ENCODE data around the gene NTMT1.

Gene NTMT1

DNA sequence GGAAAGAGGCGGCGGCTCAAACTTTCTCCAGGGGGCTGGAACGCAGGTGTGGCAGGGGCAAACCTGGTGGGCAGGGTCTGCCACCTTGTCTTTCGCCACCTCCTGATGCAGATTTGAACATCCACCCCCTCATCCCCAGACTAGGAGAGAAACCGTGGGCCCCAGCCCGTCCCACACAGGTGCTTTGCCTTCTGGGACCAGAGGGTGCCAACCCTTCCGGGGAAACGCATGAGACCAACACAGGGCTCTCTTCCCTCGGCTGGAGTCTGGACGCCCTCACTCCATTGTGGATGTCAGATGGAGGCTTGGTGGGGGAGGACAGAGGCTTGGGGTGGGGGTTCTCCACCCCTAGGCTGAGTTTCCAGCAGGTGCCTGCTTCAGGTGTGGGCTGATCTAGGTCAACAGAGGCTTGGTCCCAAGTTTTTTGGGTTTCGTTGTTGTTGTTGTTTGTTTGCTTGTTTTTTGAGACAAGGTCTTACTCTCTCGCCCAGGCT is 14.6 kb upstream of the NTMT1 start:
- H3K4me3 ChIP-seq (ENCODE audit: low read depth, low read length): peak overlapping the region; percentile 55
- H3K9ac ChIP-seq (ENCODE audit: low read depth, low read length): no peak overlapping the region
- H3K4me1 ChIP-seq (ENCODE audit: control insufficient read depth, insufficient read depth, low read length): peaks cover 2% of the 10 kb centered on the region
- H3K9me3 ChIP-seq (ENCODE audit: control insufficient read depth, insufficient read depth, low read length): no peaks in the 10 kb centered on the region
- H3K27me3 ChIP-seq (ENCODE audit: control insufficient read depth, insufficient read depth, low read length): peaks cover 10% of the 10 kb centered on the region
- no peaks in the 10 kb centered on the region for H3K36me3 ChIP-seq (ENCODE audit: control insufficient read depth, insufficient read depth, low read length)

DNA sequence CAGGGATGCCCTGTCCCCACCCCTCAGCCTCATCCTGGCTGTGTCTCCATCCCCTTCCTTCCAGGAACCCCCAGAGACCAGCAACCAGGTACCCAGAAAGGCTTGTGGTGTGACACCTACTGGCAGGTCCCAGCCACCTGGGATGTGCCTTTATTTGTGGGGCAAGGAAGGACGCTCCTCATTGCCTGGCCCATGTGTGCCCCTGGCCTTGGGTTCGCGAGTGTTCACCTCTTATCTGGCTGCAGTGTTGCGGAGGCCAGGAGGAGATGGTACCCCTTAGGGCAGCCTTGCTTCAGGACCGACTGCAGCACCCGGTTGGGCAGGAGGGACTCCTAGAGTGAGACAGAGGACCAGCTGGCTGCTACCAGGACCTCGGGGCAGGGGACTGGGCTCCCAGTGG is 13.8 kb upstream of the NTMT1 start:
- Histone ChIP-seq H3K4me3 (ENCODE audit: low read depth, low read length) (no peak overlapping the region), H3K9me3 (ENCODE audit: control insufficient read depth, insufficient read depth, low read length) (no peaks in the 10 kb centered on the region), H3K9ac (ENCODE audit: low read depth, low read length) (no peak overlapping the region), H3K27me3 (ENCODE audit: control insufficient read depth, insufficient read depth, low read length) (peaks cover 10% of the 10 kb centered on the region), H3K36me3 (ENCODE audit: control insufficient read depth, insufficient read depth, low read length) (no peaks in the 10 kb centered on the region), H3K4me1 (ENCODE audit: control insufficient read depth, insufficient read depth, low read length) (peaks cover 2% of the 10 kb centered on the region)

DNA sequence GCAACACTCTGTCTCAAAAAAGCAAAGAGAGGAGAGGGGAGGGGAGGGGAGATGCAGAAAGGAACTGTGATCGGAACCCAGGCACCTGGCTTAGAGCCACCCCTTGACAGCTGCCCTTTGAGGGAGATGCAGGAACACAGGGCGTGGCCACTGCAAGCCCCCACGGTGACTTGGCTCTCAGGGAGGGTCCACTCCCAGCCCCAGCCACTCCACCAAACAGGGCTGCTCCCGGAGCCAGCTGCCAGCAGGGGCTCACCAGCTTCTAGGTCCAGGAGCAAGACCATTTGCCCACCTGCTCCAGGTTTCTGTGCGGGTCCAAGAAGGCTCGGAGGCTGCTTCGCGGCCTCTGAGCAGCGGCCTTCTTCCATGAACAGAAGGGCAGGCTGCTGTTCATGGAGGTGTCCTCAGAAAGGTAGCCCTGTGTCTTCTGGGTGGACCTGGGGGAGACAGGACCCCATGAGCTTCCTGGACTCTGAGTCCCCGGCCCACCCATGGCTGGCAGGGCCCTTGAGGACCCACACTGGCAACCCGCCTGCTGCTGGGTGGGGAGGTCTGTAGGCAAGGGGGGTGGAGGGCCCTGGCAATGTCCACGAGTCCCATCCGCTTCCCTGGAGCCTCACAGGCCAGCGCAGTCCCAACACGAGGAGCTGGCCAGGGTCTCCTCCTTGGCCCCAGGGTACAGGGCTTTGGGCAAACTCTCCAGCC is 13.0 kb upstream of the NTMT1 start:
- H3K9ac ChIP-seq (ENCODE audit: low read depth, low read length): no peak overlapping the region
- no peaks in the 10 kb centered on the region for H3K36me3 ChIP-seq (ENCODE audit: control insufficient read depth, insufficient read depth, low read length)
- peaks cover 11% of the 10 kb centered on the region for H3K27me3 ChIP-seq (ENCODE audit: control insufficient read depth, insufficient read depth, low read length)
- H3K4me3 ChIP-seq (ENCODE audit: low read depth, low read length): no peak overlapping the region
- H3K9me3 ChIP-seq (ENCODE audit: control insufficient read depth, insufficient read depth, low read length): no peaks in the 10 kb centered on the region
- H3K4me1 ChIP-seq (ENCODE audit: control insufficient read depth, insufficient read depth, low read length): peaks cover 2% of the 10 kb centered on the region

DNA sequence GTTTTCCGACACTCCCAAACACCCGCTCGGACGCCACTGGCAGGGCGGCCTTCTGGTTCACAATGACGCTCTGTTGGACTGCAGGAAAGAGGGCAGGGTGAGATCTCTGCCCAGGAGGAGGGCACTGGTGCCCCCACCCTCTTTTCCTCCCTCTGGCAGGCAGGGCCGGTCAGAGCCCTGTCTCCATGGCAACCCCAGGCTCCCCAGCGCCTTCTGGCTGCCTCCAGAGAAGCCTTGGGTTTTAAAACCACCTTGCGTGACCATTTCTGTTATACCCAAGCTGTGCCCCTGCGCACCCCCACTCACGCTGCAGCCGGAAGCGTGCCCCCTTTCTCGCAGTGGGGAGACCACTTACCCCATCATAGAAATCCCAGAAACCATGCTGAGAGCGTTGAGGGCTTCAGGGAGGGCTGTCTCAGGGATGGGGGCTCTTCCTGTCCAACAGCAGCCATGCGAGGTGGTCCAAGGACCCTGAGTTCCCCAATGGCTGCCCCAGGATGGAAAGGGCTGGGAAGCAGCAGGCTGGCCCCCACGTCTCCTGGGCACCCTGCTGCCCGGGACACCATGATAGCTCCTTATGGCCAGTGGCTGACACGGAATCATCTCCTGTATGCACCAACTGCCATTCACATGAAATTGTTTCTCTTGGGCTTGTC is 12.3 kb upstream of the NTMT1 start:
- no peaks in the 10 kb centered on the region for H3K9me3 ChIP-seq (ENCODE audit: control insufficient read depth, insufficient read depth, low read length)

DNA sequence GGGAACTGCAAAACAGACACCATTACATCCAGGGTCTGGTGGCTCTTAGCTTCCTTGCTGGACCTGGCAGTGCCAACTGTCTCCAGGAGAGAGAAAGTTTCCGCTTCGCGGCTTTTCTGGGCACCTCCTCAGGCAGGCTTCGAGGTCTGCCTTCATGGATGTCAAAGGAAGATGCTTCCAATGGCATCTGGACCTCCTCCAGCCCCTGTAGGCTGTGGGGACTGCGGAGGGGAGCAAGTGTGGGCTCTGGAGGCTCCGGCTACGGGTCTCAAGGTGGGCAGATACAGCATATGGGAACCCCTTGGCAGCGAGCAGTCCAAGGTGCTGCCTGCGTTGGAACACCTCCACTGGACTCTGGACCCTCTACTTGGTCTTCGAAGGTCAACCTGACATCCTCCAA is 11.0 kb upstream of the NTMT1 start:
- Histone ChIP-seq H3K9me3 (ENCODE audit: control insufficient read depth, insufficient read depth, low read length) (no peaks in the 10 kb centered on the region), H3K4me3 (ENCODE audit: low read depth, low read length) (no peak overlapping the region), H3K36me3 (ENCODE audit: control insufficient read depth, insufficient read depth, low read length) (no peaks in the 10 kb centered on the region), H3K4me1 (ENCODE audit: control insufficient read depth, insufficient read depth, low read length) (no peaks in the 10 kb centered on the region), H3K9ac (ENCODE audit: low read depth, low read length) (no peak overlapping the region), H3K27me3 (ENCODE audit: control insufficient read depth, insufficient read depth, low read length) (peaks cover 20% of the 10 kb centered on the region)

More for the DNA sequence above, 12.3 kb upstream of the NTMT1 start:
- no peaks in the 10 kb centered on the region for H3K36me3 ChIP-seq (ENCODE audit: control insufficient read depth, insufficient read depth, low read length)
- peaks cover 16% of the 10 kb centered on the region for H3K27me3 ChIP-seq (ENCODE audit: control insufficient read depth, insufficient read depth, low read length)
- no peak overlapping the region for H3K9ac ChIP-seq (ENCODE audit: low read depth, low read length)
- no peak overlapping the region for H3K4me3 ChIP-seq (ENCODE audit: low read depth, low read length)
- no peaks in the 10 kb centered on the region for H3K4me1 ChIP-seq (ENCODE audit: control insufficient read depth, insufficient read depth, low read length)

DNA sequence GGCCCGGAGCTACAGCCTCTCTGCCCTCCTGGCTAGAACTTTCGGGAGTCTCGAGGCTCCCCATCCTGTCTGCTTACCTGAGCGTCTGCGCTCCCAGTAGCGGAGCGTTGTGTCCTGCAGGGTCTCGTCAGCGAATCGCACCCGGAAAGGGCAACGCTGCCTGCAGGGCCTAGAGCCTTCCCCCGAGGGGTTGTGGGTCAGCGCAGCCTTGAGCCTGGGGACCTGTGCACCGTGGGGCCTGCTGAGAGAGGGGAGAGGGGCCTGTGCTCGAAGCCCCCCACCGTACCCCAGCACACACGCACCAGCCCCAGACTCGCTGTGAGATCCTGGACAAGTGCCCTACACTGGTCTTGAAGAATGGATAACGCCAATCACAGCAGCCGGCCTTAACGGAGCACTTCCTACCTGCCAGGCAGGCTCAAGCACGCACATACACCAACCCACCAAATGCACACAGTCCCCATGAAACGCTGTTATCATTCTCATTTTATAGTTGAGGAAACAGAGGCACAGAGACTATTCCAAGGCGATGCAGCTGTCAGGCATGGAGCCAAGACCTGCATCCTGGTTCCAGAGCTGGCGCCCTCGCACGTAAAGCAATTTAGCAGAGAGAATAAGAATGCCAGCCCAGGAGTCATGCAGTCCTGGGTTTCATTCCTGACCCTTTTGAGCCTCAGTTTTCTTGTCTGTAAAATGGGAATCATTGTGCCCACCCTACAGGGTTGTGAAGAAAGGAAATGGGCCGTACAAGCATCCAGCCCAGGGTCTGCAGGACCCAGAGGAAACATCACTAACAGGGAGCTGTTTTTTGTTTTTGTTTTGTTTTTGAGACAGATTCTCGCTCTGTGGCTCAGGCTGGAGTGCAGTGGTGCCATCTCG is 10.3 kb upstream of the NTMT1 start:
- Histone ChIP-seq H3K9ac (ENCODE audit: low read depth, low read length) (no peak overlapping the region), H3K9me3 (ENCODE audit: control insufficient read depth, insufficient read depth, low read length) (no peaks in the 10 kb centered on the region), H3K4me1 (ENCODE audit: control insufficient read depth, insufficient read depth, low read length) (no peaks in the 10 kb centered on the region), H3K27me3 (ENCODE audit: control insufficient read depth, insufficient read depth, low read length) (peaks cover 24% of the 10 kb centered on the region), H3K4me3 (ENCODE audit: low read depth, low read length) (no peak overlapping the region), H3K36me3 (ENCODE audit: control insufficient read depth, insufficient read depth, low read length) (no peaks in the 10 kb centered on the region)

DNA sequence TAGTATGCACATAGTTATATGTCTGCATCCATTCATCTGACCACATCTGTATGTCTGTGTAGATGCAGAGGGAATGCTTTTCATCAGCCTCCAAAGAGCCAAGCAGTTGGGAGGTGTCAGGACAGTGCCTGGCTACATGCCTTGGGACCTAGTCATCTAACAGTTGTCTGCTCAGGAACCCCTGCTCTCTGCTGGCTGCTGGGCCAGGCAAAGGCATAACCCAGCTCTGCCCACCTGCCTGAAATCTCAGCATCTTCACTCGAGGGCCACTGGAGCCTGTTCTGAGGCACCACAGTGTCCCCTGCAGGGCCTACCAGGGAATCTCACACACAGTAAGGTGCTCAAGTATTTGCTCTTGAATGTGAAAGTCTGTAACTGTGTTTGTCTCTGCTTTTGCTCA is 8.8 kb upstream of the NTMT1 start:
- H3K4me1 ChIP-seq (ENCODE audit: control insufficient read depth, insufficient read depth, low read length): no peaks in the 10 kb centered on the region
- H3K36me3 ChIP-seq (ENCODE audit: control insufficient read depth, insufficient read depth, low read length): no peaks in the 10 kb centered on the region
- peaks cover 38% of the 10 kb centered on the region for H3K27me3 ChIP-seq (ENCODE audit: control insufficient read depth, insufficient read depth, low read length)
- no peak overlapping the region for H3K4me3 ChIP-seq (ENCODE audit: low read depth, low read length)
- no peak overlapping the region for H3K9ac ChIP-seq (ENCODE audit: low read depth, low read length)
- H3K9me3 ChIP-seq (ENCODE audit: control insufficient read depth, insufficient read depth, low read length): no peaks in the 10 kb centered on the region

DNA sequence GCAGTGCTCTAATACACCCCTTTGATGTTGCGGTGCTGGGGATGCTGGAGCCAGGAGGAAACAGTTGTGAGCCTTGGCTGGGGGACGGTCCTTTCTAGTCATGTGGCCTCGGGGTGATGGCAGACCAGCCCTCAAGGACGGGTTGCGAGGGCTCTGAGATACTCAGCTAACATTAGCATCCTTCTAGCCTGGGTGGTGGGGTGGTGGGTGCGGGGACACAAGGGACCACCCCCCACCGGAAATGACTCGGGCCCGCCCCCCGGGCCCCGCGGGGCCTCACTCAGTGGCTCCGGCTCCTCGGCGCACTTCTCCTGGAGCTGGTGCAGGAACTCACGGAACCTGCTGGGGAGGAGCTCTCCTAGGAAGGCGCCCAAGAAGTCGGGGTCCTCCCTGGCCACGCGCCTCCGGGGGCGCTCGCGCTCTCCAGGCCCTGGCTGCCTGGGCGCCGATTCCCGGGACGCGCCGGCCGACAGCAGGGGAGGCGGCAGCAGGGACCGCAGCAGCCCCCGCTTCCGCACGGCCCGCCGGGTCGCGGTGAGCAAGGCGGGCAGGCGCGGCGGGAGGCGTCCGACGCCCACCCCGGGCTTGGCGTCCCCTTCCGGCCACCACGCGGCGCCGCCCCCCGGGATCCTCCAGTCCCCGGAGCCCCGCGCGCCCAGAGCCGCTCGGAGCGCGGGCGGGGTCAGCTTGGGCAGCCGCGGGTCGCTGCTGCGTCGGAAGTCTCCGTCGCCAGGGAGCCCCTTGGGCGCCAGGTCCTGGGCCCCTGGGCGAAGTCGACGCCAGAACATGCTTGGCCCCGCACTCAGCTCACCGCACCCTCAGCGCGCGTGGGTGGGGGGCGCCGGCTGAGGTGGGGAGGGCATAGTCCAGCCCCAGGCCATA is 5.9 kb upstream of the NTMT1 start:
- H3K4me3 ChIP-seq (ENCODE audit: low read depth, low read length): peak overlapping the region; percentile 43
- no peak overlapping the region for H3K9ac ChIP-seq (ENCODE audit: low read depth, low read length)
- no peaks in the 10 kb centered on the region for H3K9me3 ChIP-seq (ENCODE audit: control insufficient read depth, insufficient read depth, low read length)
- H3K4me1 ChIP-seq (ENCODE audit: control insufficient read depth, insufficient read depth, low read length): peaks cover 6% of the 10 kb centered on the region
- H3K27me3 ChIP-seq (ENCODE audit: control insufficient read depth, insufficient read depth, low read length): peaks cover 39% of the 10 kb centered on the region
- H3K36me3 ChIP-seq (ENCODE audit: control insufficient read depth, insufficient read depth, low read length): no peaks in the 10 kb centered on the region

DNA sequence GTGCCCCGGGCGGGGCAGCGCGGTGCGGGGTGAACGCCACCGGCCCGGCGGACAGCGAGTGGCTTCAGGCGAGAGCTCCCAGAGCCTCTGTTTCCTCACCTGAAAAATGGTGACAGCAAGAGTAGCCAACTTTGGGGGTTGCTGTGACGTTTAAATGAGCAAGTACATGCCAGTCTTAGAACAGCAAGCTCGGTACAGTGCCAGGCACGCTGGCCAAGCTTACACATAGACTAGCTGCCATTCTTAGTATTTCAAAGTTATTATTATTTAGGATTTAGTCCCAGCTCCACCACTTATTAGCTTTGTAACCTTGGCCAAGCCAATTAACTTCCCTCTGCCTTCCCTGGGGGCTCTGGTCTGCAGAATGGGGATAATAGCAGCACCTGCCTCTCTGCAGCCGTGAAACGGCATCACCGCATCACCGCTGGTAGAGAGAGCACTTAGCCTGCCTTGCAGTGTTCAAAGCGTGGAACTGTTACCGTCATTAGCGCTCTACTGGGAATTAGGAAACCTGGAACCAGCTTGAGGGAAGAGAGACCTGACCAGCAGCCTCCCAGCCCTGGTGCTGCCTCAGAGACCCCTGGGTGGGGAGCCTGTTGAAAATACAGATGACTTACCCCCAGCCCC is 5.2 kb upstream of the NTMT1 start, which contains the start of gene C9orf50:
Gene C9orf50, minus strand, starts transcription at position 433 of the 627 bp plus-strand sequence. CDS start 527 bp downstream, outside the sequence.
- Histone ChIP-seq H3K4me1 (ENCODE audit: control insufficient read depth, insufficient read depth, low read length) (peaks cover 6% of the 10 kb centered on the region), H3K9me3 (ENCODE audit: control insufficient read depth, insufficient read depth, low read length) (no peaks in the 10 kb centered on the region), H3K9ac (ENCODE audit: low read depth, low read length) (no peak within 1 kb of the TSS), H3K4me3 (ENCODE audit: low read depth, low read length) (peak within 1 kb of the TSS; percentile 43), H3K27me3 (ENCODE audit: control insufficient read depth, insufficient read depth, low read length) (peaks cover 39% of the 10 kb centered on the region), H3K36me3 (ENCODE audit: control insufficient read depth, insufficient read depth, low read length) (no peaks in the 10 kb centered on the region)

DNA sequence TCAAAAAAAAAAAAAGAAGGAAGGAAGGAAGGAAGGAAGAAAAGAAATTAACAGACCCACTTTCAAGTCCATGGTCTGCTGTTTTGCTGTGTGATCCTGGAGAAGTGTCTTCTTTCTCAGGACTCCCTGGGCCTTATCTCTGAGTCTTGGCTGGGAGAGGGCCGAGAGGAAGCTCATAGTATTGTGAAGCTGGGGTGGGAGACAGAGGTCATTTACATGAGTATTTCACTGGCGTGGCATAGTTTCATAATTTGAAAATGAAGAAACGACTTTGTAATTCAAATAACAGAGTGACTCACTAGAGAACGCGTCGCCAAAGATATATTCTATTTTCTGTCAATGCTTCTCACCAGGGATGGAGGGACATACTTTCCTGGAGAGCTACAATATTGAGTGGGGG is 2.6 kb upstream of the NTMT1 start:
- H3K9ac ChIP-seq (ENCODE audit: low read depth, low read length): no peak overlapping the region
- peaks cover 34% of the 10 kb centered on the region for H3K27me3 ChIP-seq (ENCODE audit: control insufficient read depth, insufficient read depth, low read length)
- H3K36me3 ChIP-seq (ENCODE audit: control insufficient read depth, insufficient read depth, low read length): peaks cover 1% of the 10 kb centered on the region
- no peaks in the 10 kb centered on the region for H3K9me3 ChIP-seq (ENCODE audit: control insufficient read depth, insufficient read depth, low read length)
- H3K4me1 ChIP-seq (ENCODE audit: control insufficient read depth, insufficient read depth, low read length): peaks cover 11% of the 10 kb centered on the region
- H3K4me3 ChIP-seq (ENCODE audit: low read depth, low read length): no peak overlapping the region
